ENCODE measurements around the gene USP9X.

Gene USP9X, protein sequence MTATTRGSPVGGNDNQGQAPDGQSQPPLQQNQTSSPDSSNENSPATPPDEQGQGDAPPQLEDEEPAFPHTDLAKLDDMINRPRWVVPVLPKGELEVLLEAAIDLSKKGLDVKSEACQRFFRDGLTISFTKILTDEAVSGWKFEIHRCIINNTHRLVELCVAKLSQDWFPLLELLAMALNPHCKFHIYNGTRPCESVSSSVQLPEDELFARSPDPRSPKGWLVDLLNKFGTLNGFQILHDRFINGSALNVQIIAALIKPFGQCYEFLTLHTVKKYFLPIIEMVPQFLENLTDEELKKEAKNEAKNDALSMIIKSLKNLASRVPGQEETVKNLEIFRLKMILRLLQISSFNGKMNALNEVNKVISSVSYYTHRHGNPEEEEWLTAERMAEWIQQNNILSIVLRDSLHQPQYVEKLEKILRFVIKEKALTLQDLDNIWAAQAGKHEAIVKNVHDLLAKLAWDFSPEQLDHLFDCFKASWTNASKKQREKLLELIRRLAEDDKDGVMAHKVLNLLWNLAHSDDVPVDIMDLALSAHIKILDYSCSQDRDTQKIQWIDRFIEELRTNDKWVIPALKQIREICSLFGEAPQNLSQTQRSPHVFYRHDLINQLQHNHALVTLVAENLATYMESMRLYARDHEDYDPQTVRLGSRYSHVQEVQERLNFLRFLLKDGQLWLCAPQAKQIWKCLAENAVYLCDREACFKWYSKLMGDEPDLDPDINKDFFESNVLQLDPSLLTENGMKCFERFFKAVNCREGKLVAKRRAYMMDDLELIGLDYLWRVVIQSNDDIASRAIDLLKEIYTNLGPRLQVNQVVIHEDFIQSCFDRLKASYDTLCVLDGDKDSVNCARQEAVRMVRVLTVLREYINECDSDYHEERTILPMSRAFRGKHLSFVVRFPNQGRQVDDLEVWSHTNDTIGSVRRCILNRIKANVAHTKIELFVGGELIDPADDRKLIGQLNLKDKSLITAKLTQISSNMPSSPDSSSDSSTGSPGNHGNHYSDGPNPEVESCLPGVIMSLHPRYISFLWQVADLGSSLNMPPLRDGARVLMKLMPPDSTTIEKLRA (N-terminal part only)

DNA sequence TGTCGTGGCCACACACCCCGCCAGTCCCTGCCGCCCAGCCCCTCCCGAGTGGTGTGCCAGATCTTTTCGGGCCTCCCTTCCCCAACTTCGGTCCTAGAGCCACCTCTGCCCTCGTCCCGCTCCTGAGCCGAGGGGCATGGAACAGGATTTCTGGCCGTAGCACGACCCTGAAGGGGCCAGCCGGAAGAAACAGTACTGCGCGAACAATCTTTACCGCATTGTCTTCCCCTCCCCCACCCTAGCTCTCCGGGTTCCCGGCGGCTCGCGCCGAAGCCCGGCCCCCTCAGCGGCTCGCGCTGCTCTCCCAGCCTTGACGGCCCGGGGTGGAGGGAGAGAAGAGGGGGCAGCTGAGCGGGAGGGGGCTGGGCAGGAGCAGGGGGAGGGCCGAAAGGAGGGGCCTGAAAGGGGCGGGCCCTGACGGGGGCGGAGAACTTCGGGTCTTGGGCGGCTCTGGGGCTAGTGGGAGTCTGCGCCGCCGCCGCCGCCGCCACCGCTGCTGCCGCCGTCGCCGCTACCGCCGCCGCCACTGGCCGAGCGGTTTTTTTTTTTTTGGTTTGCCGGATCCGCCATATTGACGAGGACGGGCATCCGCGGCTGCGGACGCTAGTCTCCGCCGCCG is at the start of gene USP9X:
Gene USP9X (plus strand): TSS at position 553 of the 619 bp plus-strand sequence. CDS start 38,184 bp downstream, outside the sequence.
- no peaks in the 10 kb centered on the region for H3K36me3 ChIP-seq (ENCODE audit: insufficient read depth, low read length)
- H3F3A ChIP-seq (ENCODE audit: low read depth) = no peaks in the 10 kb centered on the region
- H3K9me3 ChIP-seq (ENCODE audit: insufficient read depth, low read depth, low read length) = no peaks in the 10 kb centered on the region
- H3K4me2 ChIP-seq (ENCODE audit: low read depth, low read length, poor library complexity, severe bottlenecking) = peak within 1 kb of the TSS; percentile 87
- peaks cover 44% of the 10 kb centered on the region for H4K20me1 ChIP-seq (ENCODE audit: insufficient read depth, low read length, poor library complexity, severe bottlenecking)
- H3K4me3 ChIP-seq (ENCODE audit: low read length, poor library complexity, severe bottlenecking) = peak within 1 kb of the TSS; percentile 80
- no peaks in the 10 kb centered on the region for H3K27me3 ChIP-seq (ENCODE audit: insufficient read depth, low read length, poor library complexity, severe bottlenecking)
- no peaks in the 10 kb centered on the region for H3K9me2 ChIP-seq (replicated peaks; ENCODE audit: low read depth, low read length)
- H2AFZ ChIP-seq (ENCODE audit: low read length) = peak within 1 kb of the TSS; percentile 84
- TF ChIP-seq EZH2phosphoT487 (IDR thresholded peaks at IDR 0.05; ENCODE audit: borderline replicate concordance) = no peak
- TF ChIP-seq, protein P1, sequence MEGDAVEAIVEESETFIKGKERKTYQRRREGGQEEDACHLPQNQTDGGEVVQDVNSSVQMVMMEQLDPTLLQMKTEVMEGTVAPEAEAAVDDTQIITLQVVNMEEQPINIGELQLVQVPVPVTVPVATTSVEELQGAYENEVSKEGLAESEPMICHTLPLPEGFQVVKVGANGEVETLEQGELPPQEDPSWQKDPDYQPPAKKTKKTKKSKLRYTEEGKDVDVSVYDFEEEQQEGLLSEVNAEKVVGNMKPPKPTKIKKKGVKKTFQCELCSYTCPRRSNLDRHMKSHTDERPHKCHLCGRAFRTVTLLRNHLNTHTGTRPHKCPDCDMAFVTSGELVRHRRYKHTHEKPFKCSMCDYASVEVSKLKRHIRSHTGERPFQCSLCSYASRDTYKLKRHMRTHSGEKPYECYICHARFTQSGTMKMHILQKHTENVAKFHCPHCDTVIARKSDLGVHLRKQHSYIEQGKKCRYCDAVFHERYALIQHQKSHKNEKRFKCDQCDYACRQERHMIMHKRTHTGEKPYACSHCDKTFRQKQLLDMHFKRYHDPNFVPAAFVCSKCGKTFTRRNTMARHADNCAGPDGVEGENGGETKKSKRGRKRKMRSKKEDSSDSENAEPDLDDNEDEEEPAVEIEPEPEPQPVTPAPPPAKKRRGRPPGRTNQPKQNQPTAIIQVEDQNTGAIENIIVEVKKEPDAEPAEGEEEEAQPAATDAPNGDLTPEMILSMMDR (conservative IDR thresholded peaks at IDR 0.05; ENCODE audit: low read length) = no peak
- peaks cover 2% of the 10 kb centered on the region for H3K4me1 ChIP-seq (ENCODE audit: insufficient read depth, low read length, poor library complexity, severe bottlenecking)
- peaks cover 45% of the 10 kb centered on the region for H3K79me2 ChIP-seq (ENCODE audit: insufficient read depth, low read length)
- H3K9ac ChIP-seq (ENCODE audit: low read depth, low read length, poor library complexity, severe bottlenecking) = peak within 1 kb of the TSS; percentile 96

DNA sequence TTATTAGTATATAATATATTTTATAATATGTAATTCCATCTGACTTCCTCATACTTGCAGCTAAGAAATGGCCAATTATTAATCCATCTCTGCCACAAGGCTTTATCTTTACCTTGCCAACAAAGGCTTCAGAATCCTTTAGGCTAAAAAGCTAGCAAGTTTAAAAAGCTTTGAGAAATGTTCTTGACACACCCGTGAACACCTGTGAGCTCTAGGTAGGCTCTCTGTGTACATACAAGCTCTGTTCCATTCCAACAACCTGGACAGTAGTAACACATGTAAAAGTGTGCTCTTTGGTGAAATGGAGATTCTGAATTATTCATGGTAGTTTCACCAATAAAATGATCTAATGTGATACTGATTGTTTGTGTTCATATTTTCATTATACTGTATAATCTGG is 49.7 kb upstream of the USP9X start:
- TF ChIP-seq, protein P1 (conservative IDR thresholded peaks at IDR 0.05; ENCODE audit: low read length) = no peak
- TF ChIP-seq EZH2phosphoT487 (IDR thresholded peaks at IDR 0.05; ENCODE audit: borderline replicate concordance) = no peak
- Histone ChIP-seq H4K20me1 (ENCODE audit: insufficient read depth, low read length, poor library complexity, severe bottlenecking) (no peaks in the 10 kb centered on the region), H3K9ac (ENCODE audit: low read depth, low read length, poor library complexity, severe bottlenecking) (no peak overlapping the region), H2AFZ (ENCODE audit: low read length) (no peak overlapping the region), H3K4me3 (ENCODE audit: low read length, poor library complexity, severe bottlenecking) (no peak overlapping the region), H3K9me3 (ENCODE audit: insufficient read depth, low read depth, low read length) (no peaks in the 10 kb centered on the region), H3K4me1 (ENCODE audit: insufficient read depth, low read length, poor library complexity, severe bottlenecking) (no peaks in the 10 kb centered on the region), H3F3A (ENCODE audit: low read depth) (no peaks in the 10 kb centered on the region), H3K36me3 (ENCODE audit: insufficient read depth, low read length) (no peaks in the 10 kb centered on the region), H3K27me3 (ENCODE audit: insufficient read depth, low read length, poor library complexity, severe bottlenecking) (no peaks in the 10 kb centered on the region), H3K4me2 (ENCODE audit: low read depth, low read length, poor library complexity, severe bottlenecking) (no peak overlapping the region), H3K79me2 (ENCODE audit: insufficient read depth, low read length) (no peaks in the 10 kb centered on the region), H3K9me2 (replicated peaks; ENCODE audit: low read depth, low read length) (no peaks in the 10 kb centered on the region)

DNA sequence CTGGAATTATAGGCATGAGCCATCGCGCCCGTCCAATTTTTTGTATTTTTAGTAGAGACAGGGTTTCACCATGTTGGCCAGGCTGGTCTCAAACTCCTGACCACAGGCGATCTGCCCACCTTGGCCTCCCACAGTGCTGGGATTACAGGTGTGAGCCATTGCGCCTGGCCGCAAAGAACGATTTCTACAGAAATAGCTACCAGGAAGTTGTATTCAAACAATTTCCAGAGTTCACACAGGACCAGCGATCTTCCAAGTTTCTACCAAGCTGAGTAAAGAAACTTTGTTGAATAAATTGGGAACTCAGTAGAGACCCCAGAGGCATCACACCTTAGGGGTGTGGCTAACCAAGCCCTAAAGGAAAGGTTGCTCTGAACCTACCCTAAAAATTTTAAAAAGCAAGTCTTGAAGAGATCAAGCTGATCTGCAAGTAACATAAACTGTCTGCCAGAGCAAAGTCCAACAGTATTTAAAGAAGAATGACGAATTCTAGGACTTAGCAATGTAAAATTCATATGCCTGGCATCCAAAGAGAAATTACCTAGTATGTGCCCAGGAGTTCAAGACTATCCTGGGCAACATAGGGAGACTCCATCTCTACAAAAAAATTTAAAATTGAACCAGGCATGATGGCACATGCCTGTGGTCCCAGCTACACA is 48.4 kb upstream of the USP9X start:
- H3K36me3 ChIP-seq (ENCODE audit: insufficient read depth, low read length) = no peaks in the 10 kb centered on the region
- H3K27me3 ChIP-seq (ENCODE audit: insufficient read depth, low read length, poor library complexity, severe bottlenecking) = no peaks in the 10 kb centered on the region
- no peak for TF ChIP-seq EZH2phosphoT487 (IDR thresholded peaks at IDR 0.05; ENCODE audit: borderline replicate concordance)
- TF ChIP-seq, protein P1 (conservative IDR thresholded peaks at IDR 0.05; ENCODE audit: low read length) = no peak
- H3F3A ChIP-seq (ENCODE audit: low read depth) = no peaks in the 10 kb centered on the region
- no peaks in the 10 kb centered on the region for H3K79me2 ChIP-seq (ENCODE audit: insufficient read depth, low read length)
- no peak overlapping the region for H3K9ac ChIP-seq (ENCODE audit: low read depth, low read length, poor library complexity, severe bottlenecking)
- no peaks in the 10 kb centered on the region for H4K20me1 ChIP-seq (ENCODE audit: insufficient read depth, low read length, poor library complexity, severe bottlenecking)
- no peak overlapping the region for H2AFZ ChIP-seq (ENCODE audit: low read length)
- H3K9me3 ChIP-seq (ENCODE audit: insufficient read depth, low read depth, low read length) = no peaks in the 10 kb centered on the region
- H3K9me2 ChIP-seq (replicated peaks; ENCODE audit: low read depth, low read length) = no peaks in the 10 kb centered on the region
- H3K4me1 ChIP-seq (ENCODE audit: insufficient read depth, low read length, poor library complexity, severe bottlenecking) = no peaks in the 10 kb centered on the region
- H3K4me2 ChIP-seq (ENCODE audit: low read depth, low read length, poor library complexity, severe bottlenecking) = no peak overlapping the region
- no peak overlapping the region for H3K4me3 ChIP-seq (ENCODE audit: low read length, poor library complexity, severe bottlenecking)
